A549 treated with AZD2906 at 1 μM for 4 hours (cell line): ENCODE results near the gene MYO1E. TPM values are rescaled to one million over a fixed set of nuclear protein-coding genes. Genes with fewer than 3 reads are reported as not detected.

Experiments
- total RNA-seq: library from RNA; stranded (reverse); fragments of 200-300 nt; extraction: Qiagen RNA extraction; gene quantifications from 5 replicates; pipeline ENCODE4 v1.2.3, GENCODE V29; 2022

Gene MYO1E
- 236 to 326 TPM (median 277 TPM) in 5 replicates for total RNA-seq

DNA sequence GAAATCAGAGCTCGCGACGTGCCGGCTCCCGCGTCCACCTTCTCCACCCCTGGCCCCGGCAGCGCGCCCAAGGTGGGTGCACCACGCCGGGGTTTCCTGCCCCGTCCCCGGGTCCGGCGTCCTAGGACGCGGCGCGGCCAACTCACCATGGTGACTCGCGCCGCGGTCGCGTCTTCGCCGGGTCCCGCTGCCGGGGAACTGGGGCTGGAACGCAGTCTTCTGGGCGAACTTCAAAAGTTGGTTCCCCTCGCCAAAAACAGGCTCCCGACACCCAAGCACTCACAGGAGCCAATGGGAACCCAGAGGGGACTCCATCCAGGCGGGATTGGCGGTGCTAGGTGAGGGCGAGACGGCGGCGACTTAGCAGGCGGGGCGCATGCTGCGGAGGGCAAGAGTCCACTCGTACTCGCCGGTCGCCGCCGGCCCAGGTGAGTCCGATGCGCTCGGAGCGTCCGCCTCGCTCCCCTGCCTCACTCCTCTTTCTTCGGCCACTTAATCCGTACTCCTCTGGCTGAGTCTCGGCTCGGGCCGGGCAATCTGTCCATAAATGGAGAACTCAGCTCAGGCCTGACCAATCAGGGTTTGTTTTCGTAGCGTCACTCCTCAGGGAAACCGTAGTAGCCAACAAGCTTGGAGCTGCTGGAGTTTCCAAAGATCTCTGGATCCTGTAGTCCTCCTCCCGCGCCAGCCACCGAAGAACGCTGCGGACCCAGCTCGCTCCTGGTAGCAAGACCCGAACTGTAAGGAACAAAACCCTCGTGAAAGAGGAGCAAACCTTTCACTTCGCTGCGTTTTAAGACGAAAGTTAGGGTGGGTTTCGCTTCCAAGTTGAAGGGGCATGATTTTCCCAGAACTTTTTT is at the start of gene MYO1E:
MYO1E (minus strand) TSS at position 520 of the 860 bp plus-strand sequence; CDS start at position 149, 371 bp downstream.

DNA sequence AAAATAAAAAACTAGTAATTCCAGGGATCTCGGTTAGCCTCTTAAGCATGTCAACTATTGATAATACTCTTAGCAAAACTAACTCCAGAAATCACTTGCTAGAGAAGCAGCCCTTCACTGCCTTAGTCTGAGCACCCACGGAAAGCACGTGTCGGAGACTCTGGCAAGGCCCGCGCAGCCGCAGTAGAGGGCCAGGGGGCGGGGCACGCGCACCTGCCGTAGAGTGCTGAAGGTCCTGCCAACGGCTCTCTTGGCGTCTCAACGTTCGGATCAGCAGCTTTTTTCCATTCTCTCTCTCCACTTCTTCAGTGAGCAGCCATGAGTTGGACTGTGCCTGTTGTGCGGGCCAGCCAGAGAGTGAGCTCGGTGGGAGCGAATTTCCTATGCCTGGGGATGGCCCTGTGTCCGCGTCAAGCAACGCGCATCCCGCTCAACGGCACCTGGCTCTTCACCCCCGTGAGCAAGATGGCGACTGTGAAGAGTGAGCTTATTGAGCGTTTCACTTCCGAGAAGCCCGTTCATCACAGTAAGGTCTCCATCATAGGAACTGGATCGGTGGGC is 166.0 kb downstream of the MYO1E start, which contains the start of gene LDHAL6B:
LDHAL6B (plus strand) TSS at position 221 of the 561 bp plus-strand sequence; CDS start at position 319, 98 bp downstream.

DNA sequence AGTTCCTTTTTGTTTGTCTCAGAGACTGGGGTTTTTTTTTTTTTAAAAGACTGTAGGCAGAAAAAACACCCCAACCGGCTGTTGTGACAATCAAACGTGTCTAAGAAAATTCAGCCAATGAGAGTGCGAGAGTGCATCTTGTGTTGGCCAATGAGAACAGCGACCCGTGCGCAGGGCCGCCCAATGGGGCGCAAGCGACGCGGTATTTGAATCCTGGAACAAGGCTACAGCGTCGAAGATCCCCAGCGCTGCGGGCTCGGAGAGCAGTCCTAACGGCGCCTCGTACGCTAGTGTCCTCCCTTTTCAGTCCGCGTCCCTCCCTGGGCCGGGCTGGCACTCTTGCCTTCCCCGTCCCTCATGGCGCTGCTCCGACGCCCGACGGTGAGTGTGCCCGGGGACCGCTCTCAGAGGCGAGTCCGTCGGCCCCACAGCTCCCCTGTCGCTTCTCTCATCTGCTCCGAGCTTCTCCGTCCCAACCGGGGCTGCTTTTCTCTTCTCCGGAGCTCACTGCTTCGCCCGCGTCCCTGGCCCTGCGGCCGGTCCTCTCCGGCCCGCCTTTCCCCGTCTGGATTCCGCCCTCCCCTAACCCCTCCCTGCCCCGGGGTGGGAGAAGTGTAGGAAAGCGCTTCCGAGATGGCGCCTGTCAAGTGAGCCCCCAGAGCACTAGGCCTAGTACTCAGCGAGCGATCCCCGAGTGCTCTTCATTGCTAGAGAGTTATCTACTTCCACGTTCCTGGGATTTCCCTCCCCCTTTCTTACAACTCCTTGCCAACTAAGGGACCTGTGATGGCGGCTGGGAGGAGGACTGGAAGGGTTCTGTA is 267.5 kb downstream of the MYO1E start, which contains the start of gene CCNB2:
CCNB2 (plus strand) TSS at position 235 of the 821 bp plus-strand sequence; CDS start at position 358, 123 bp downstream.

Other genes starting within 250 kb of the MYO1E start
- not detected in 5 replicates for gene LDHAL6B, start 166.0 kb downstream of the MYO1E start, total RNA-seq
- gene FAM81A, start 65.3 kb upstream of the MYO1E start, total RNA-seq = 10.1 to 12.1 TPM (median 11.7 TPM) in 5 replicates
- 102 to 122 TPM (median 111 TPM) in 5 replicates for gene GCNT3, start 238.9 kb upstream of the MYO1E start, total RNA-seq